ENCODE measurements around the gene ARHGEF28. TPM values are rescaled to one million over a fixed set of nuclear protein-coding genes. Genes with fewer than 3 reads are reported as not detected.

The ARHGEF28 gene
- total and polyA plus RNA-seq, 2 donors (not counting 1 experiment from before 2014, with no cell fraction given), result not detected

DNA sequence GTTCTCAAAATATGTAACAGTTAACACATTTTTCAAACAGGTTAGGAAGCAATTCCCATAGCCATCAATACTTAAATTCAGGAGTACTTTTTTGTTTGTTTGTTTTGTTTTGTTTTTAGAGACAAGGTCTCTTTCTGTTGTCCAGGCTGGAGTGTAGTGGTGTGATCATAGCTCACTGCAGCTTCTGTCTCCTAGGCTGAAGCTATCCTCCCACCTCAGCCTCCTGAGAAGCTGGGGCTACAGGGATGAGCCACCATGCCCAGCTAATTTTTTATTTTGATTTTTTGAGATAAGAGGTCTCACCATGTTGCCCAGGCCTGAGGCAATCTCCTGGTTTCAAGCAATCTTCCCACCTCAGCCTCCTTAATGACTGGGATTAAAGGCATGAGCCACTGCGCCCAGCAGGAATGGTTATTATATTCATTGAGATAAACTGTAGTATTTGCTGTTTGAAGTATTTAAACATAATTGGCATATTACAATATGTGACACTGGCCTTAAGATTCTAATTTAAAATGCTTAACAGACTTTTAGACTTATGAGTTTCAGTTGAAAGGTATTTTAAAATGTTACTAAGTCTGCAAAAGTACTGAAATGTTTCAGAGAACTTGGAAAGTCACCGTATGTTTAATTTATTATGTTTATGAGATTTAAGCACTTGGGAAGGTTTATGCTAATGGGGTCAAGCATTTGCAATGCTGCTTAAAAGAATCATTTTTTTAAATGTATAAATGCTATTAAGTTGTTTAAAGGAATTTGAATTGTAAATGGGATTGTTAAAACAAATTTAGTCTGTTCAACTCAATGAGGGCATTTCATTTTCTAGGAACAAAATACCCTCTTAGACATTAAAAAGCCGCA, 43.5 kb upstream of the ARHGEF28 start:
- no peak for ATAC-seq (ENCODE audit: low read depth)
- H3K27me3 ChIP-seq (replicated peaks in 1 of 4; ENCODE audit: control extremely low read depth in 1 of 4, control insufficient read depth in 3 of 4, insufficient read depth in 4 of 4, low read length in 3 of 4), result no peaks in the 10 kb centered on the region
- no peak overlapping the region for H3K4me3 ChIP-seq (ENCODE audit: control extremely low read depth in 1 of 5, extremely low read depth in 1 of 5, insufficient read depth in 1 of 5, low read depth in 2 of 5, low read length in 4 of 5)
- Mint-ChIP-seq H3K4me1 (no peaks in the 10 kb centered on the region), H3K27ac (no peak overlapping the region), H3K4me3 (no peak overlapping the region), H3K9me3 (ENCODE audit: insufficient read depth) (no peaks in the 10 kb centered on the region), H3K27me3 (no peaks in the 10 kb centered on the region)
- H3K9ac ChIP-seq (ENCODE audit: low read length), result no peak overlapping the region
- H3K4me2 ChIP-seq (replicated peaks; ENCODE audit: low read depth, low read length, poor library complexity, severe bottlenecking), result no peak overlapping the region
- no peaks in the 10 kb centered on the region for H3K9me3 ChIP-seq (ENCODE audit: control extremely low read depth in 1 of 3, control insufficient read depth in 2 of 3, insufficient read depth in 1 of 3, low read length in 2 of 3)
- no peak overlapping the region for H2AFZ ChIP-seq (ENCODE audit: insufficient read depth, low read depth, low read length, poor library complexity, severe bottlenecking)
- H4K20me1 ChIP-seq (ENCODE audit: control insufficient read depth, insufficient read depth, low read length, poor library complexity, severe bottlenecking), result no peaks in the 10 kb centered on the region
- ChIA-PET POLR2A (no interaction called here), CTCF (interaction anchor here (1.5 kb wide), 2 partner anchors 9 to 211 kb away, joined by 4 to 6 read pairs; no protein-coding TSS in a partner anchor)
- peaks cover under 1 to 34% of the 10 kb centered on the region in 2 experiments for H3K36me3 ChIP-seq (replicated peaks in 1 of 2; ENCODE audit: control extremely low read depth in 1 of 2, control insufficient read depth in 1 of 2, extremely low read depth in 1 of 2, insufficient read depth in 2 of 2, low read length in 1 of 2)
- H3K4me1 ChIP-seq (ENCODE audit: control insufficient read depth in 2 of 2, insufficient read depth in 2 of 2, low read length in 2 of 2), result no peaks in the 10 kb centered on the region
- DNase-seq, result no peak
- no peaks in the 10 kb centered on the region for H3K79me2 ChIP-seq (ENCODE audit: control insufficient read depth, insufficient read depth, low read length)
- TF ChIP-seq, protein P1, sequence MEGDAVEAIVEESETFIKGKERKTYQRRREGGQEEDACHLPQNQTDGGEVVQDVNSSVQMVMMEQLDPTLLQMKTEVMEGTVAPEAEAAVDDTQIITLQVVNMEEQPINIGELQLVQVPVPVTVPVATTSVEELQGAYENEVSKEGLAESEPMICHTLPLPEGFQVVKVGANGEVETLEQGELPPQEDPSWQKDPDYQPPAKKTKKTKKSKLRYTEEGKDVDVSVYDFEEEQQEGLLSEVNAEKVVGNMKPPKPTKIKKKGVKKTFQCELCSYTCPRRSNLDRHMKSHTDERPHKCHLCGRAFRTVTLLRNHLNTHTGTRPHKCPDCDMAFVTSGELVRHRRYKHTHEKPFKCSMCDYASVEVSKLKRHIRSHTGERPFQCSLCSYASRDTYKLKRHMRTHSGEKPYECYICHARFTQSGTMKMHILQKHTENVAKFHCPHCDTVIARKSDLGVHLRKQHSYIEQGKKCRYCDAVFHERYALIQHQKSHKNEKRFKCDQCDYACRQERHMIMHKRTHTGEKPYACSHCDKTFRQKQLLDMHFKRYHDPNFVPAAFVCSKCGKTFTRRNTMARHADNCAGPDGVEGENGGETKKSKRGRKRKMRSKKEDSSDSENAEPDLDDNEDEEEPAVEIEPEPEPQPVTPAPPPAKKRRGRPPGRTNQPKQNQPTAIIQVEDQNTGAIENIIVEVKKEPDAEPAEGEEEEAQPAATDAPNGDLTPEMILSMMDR (IDR thresholded peaks at IDR 0.05), result no peak
- no peak for TF ChIP-seq EZH2 (IDR thresholded peaks at IDR 0.05; ENCODE audit: borderline replicate concordance, insufficient read depth, low read depth, low read length, poor library complexity, severe bottlenecking)
- H3K27ac ChIP-seq (ENCODE audit: low read length in 2 of 2), result no peak overlapping the region
- intact Hi-C loops (cut with micrococcal nuclease), result no loop called here
- WGBS (ENCODE audit: insufficient coverage), result no CpG with 5 or more reads among the region's 3 CpGs

DNA sequence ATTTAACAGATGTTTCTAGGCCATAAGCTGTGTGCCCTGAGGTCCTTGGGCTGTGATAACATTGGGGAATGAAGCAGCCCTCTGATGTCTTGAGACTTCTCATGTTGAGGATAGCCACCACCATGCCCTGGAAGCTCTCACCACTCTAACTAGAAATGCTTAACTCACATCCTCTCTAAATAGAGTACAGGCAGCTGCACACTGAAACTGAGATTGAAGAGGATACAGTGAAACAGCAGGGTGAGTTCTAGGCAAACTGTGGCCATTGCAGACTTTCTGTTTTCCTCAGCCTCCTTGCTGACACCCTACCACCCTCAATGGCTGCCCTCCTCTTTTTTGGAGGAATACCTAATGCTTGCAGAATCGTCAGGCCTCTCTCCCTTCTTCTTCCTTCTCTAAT, 38.1 kb upstream of the ARHGEF28 start:
- H3K79me2 ChIP-seq (ENCODE audit: control insufficient read depth, insufficient read depth, low read length), result no peaks in the 10 kb centered on the region
- DNase-seq (no peak), ATAC-seq (ENCODE audit: low read depth) (no peak)
- H3K4me3 Mint-ChIP-seq, result no peak overlapping the region
- H3K4me2 ChIP-seq (replicated peaks; ENCODE audit: low read depth, low read length, poor library complexity, severe bottlenecking), result no peak overlapping the region
- no peak overlapping the region for H2AFZ ChIP-seq (ENCODE audit: insufficient read depth, low read depth, low read length, poor library complexity, severe bottlenecking)
- TF ChIP-seq, protein P1 (IDR thresholded peaks at IDR 0.05), result no peak
- H3K9ac ChIP-seq (ENCODE audit: low read length), result no peak overlapping the region
- no peaks in the 10 kb centered on the region for H3K27me3 ChIP-seq (replicated peaks in 1 of 4; ENCODE audit: control extremely low read depth in 1 of 4, control insufficient read depth in 3 of 4, insufficient read depth in 4 of 4, low read length in 3 of 4)
- no peaks in the 10 kb centered on the region for H3K4me1 Mint-ChIP-seq
- no peaks in the 10 kb centered on the region for H4K20me1 ChIP-seq (ENCODE audit: control insufficient read depth, insufficient read depth, low read length, poor library complexity, severe bottlenecking)
- no peaks in the 10 kb centered on the region for H3K27me3 Mint-ChIP-seq
- H3K9me3 ChIP-seq (ENCODE audit: control extremely low read depth in 1 of 3, control insufficient read depth in 2 of 3, insufficient read depth in 1 of 3, low read length in 2 of 3), result no peaks in the 10 kb centered on the region
- no peaks in the 10 kb centered on the region for H3K4me1 ChIP-seq (ENCODE audit: control insufficient read depth in 2 of 2, insufficient read depth in 2 of 2, low read length in 2 of 2)
- intact Hi-C loops (cut with micrococcal nuclease), result no loop called here
- H3K27ac ChIP-seq (ENCODE audit: low read length in 2 of 2), result no peak overlapping the region
- H3K27ac Mint-ChIP-seq, result no peak overlapping the region
- no peaks in the 10 kb centered on the region for H3K36me3 ChIP-seq (replicated peaks in 1 of 2; ENCODE audit: control extremely low read depth in 1 of 2, control insufficient read depth in 1 of 2, extremely low read depth in 1 of 2, insufficient read depth in 2 of 2, low read length in 1 of 2)
- no peaks in the 10 kb centered on the region for H3K9me3 Mint-ChIP-seq (ENCODE audit: insufficient read depth)
- CTCF ChIA-PET, result interaction anchor here (7.3 kb wide), 1 partner anchor 206 kb away, joined by 101 read pairs; no protein-coding TSS in a partner anchor
- POLR2A ChIA-PET, result no interaction called here
- WGBS (ENCODE audit: insufficient coverage), result no CpG with 5 or more reads among the region's 1 CpG
- H3K4me3 ChIP-seq (ENCODE audit: control extremely low read depth in 1 of 5, extremely low read depth in 1 of 5, insufficient read depth in 1 of 5, low read depth in 2 of 5, low read length in 4 of 5), result no peak overlapping the region

Measured in B cell (primary cell).